NCI-H345 treated with DMSO at 0.1 percent for 48 hours (cell line): ENCODE data around the gene GAK.

ENCODE experiments used
- DNase-seq: peaks from one replicate; lab custom pipeline; 2025; ENCODE audit not compliant: unreplicated experiment; lab: John Stamatoyannopoulos, UW

Gene GAK

GRCh38 chr4:909131-909571 lies 23.0 kb downstream of the GAK start:
- DNase-seq = no peak

- no peak for DNase-seq
Observed at GRCh38 chr4:907691-908425, 24.3 kb downstream of the GAK start.

GRCh38 chr4:907103-907400 lies 25.1 kb downstream of the GAK start:
- DNase-seq = no peak

GRCh38 chr4:906339-907102 lies 25.6 kb downstream of the GAK start:
- DNase-seq = no peak

GRCh38 chr4:905485-906338 lies 26.4 kb downstream of the GAK start:
- no peak for DNase-seq

- no peak for DNase-seq
Observed at GRCh38 chr4:903066-904046, 28.8 kb downstream of the GAK start.

- DNase-seq = no peak
Observed at GRCh38 chr4:901192-901910, 30.8 kb downstream of the GAK start.

GRCh38 chr4:900721-901120 lies 31.4 kb downstream of the GAK start:
- DNase-seq = no peak

- DNase-seq = no peak
Observed at GRCh38 chr4:900073-900472, 32.0 kb downstream of the GAK start.

- no peak for DNase-seq
Observed at GRCh38 chr4:899556-899906, 32.6 kb downstream of the GAK start.

- no peak for DNase-seq
Observed at GRCh38 chr4:898869-899555, 33.1 kb downstream of the GAK start.

- DNase-seq = no peak
Observed at GRCh38 chr4:898123-898522, 34.0 kb downstream of the GAK start.

GRCh38 chr4:896630-897029 lies 35.5 kb downstream of the GAK start:
- DNase-seq = no peak

- no peak for DNase-seq
Observed at GRCh38 chr4:896216-896615, 35.9 kb downstream of the GAK start.

GRCh38 chr4:895596-895995 lies 36.5 kb downstream of the GAK start:
- no peak for DNase-seq

GRCh38 chr4:893995-894705 lies 38.0 kb downstream of the GAK start:
- no peak for DNase-seq

GRCh38 chr4:893276-893994 lies 38.7 kb downstream of the GAK start:
- no peak for DNase-seq

- no peak for DNase-seq
Observed at GRCh38 chr4:892780-893179, 39.3 kb downstream of the GAK start.
